Stomach (tissue), 4 donors: ENCODE measurements around the gene SAPCD2.

Source experiments
- CTCF ChIP-seq, 7 experiments: fragments of 450-650 bp in 4 of 7; fragments of 200-600 bp in 3 of 7; sonication (generic) in 3 of 7; IDR thresholded peaks; one replicate each; pipeline ENCODE4 v1.5.1; 2016 to 2019; ENCODE audit warnings: antibody characterized with exemption in 7 of 7, control low read depth in 2 of 7, mild to moderate bottlenecking in 1 of 7
- EP300 ChIP-seq: sonication (generic); formaldehyde crosslinking; IDR thresholded peaks from one replicate; pipeline ENCODE4 v1.6.1; 2017; ENCODE audit warnings: antibody characterized with exemption

GRCh38 chr9:137020771-137021567, 49.4 kb downstream of the SAPCD2 start:
- no peak for TF ChIP-seq EP300
- TF ChIP-seq CTCF (IDR thresholded peaks at IDR 0.05) = no peak
